ENCODE results near the gene CCL25. TPM values are rescaled to one million over a fixed set of nuclear protein-coding genes. Genes with fewer than 3 reads are reported as not detected.

The CCL25 gene
- total and polyA plus RNA-seq, 9 of the 15 experiments (the other 6 are each of a cell fraction or from before 2014, with no cell fraction given): 0.15 TPM; not detected in 8

DNA sequence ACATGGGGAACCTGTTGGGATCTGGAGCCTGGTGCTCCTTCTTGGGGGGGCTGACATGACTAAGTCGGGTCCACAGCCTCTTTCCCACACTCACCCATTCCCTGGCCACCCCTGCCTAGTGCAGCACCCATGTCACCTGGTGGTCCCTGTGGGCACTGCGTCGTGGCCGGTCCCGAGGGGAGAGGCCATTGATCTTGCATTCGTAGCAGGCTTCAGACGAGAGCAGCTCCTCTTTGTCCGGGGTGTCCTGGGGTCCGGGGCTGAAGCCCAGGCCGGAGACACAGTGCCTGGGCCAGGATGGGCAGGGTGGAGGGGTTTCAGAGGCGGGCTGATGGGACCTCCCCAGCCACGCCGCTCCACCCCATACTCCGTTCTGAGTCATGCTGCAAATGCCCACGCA is 19.4 kb downstream of the CCL25 start:
- Histone ChIP-seq H3K9me3 (replicated peaks; ENCODE audit: control insufficient read depth, insufficient read depth, low read depth, low read length) (peaks cover 21% of the 10 kb centered on the region), H3K9ac (ENCODE audit: insufficient read depth in 1 of 2, low read depth in 2 of 2, low read length in 2 of 2) (no peak overlapping the region), H3K9me1 (ENCODE audit: control insufficient read depth, insufficient read depth, low read length) (no peaks in the 10 kb centered on the region), H3K4me3 (no peak overlapping the region), H4K20me1 (replicated peaks; ENCODE audit: control insufficient read depth, insufficient read depth, low read length) (no peaks in the 10 kb centered on the region), H3K79me2 (ENCODE audit: control insufficient read depth, insufficient read depth, low read length) (no peaks in the 10 kb centered on the region), H3K36me3 (ENCODE audit: control insufficient read depth, insufficient read depth, low read length) (no peaks in the 10 kb centered on the region), H3K27ac (ENCODE audit: extremely low read depth, low read depth, low read length) (no peak overlapping the region), H3K4me1 (replicated peaks in 1 of 2; ENCODE audit: control insufficient read depth in 2 of 2, insufficient read depth in 2 of 2, low read length in 2 of 2) (peaks cover 0 to 12% of the 10 kb centered on the region in 2 experiments; a peak in 1 of 5 replicates), H2AFZ (ENCODE audit: low read depth, low read length) (no peak overlapping the region), H3K4me2 (ENCODE audit: insufficient read depth, low read length) (no peak overlapping the region; the same call in 1 of the 2 replicates), H3K27me3 (ENCODE audit: control insufficient read depth in 2 of 2, insufficient read depth in 2 of 2, low read length in 2 of 2) (no peaks in the 10 kb centered on the region)
- FAIRE-seq (no peak), DNase-seq (ENCODE audit: extremely low read depth in 1 of 4, low spot score in 3 of 4) (no peak), ATAC-seq (no peak)
- no TSS peak for BruUV-seq (replicated peaks)
- intact Hi-C loops (cut with micrococcal nuclease): no loop called here
- 11% methylated on average over 13 of the region's 15 CpGs for WGBS (ENCODE audit: insufficient coverage, low coverage, missing lambda C conversion rate)
- in situ Hi-C loops (cut with MboI): no loop called here
- ChIA-PET CTCF (ENCODE audit: low intra/inter-chr PET ratio) (no interaction called here), POLR2A (no interaction called here)
- TF ChIP-seq EGR1 (conservative IDR thresholded peaks at IDR 0.05) (no peak), YBX1 (IDR thresholded peaks at IDR 0.05) (no peak), CSDE1 (IDR thresholded peaks at IDR 0.05) (no peak), PURB (CRISPR knock-in tag; IDR thresholded peaks at IDR 0.05; ENCODE audit: low read depth) (no peak), RB1 (IDR thresholded peaks at IDR 0.05; ENCODE audit: low read depth) (no peak), HEY1 (CRISPR knock-in tag; IDR thresholded peaks at IDR 0.05; ENCODE audit: borderline replicate concordance) (no peak), C11orf30 (IDR thresholded peaks at IDR 0.05; ENCODE audit: low read depth) (no peak), NR2C1 (IDR thresholded peaks at IDR 0.05) (no peak), NR2C1 (tag; IDR thresholded peaks at IDR 0.05) (no peak), ESRRA (IDR thresholded peaks at IDR 0.05; ENCODE audit: borderline replicate concordance, low read depth) (no peak), CC2D1A (IDR thresholded peaks at IDR 0.05) (no peak), RUNX1 (IDR thresholded peaks at IDR 0.05; ENCODE audit: low read depth) (no peak), MAFG (tag; conservative IDR thresholded peaks at IDR 0.05) (no peak)
- TF ChIP-seq, protein P1, sequence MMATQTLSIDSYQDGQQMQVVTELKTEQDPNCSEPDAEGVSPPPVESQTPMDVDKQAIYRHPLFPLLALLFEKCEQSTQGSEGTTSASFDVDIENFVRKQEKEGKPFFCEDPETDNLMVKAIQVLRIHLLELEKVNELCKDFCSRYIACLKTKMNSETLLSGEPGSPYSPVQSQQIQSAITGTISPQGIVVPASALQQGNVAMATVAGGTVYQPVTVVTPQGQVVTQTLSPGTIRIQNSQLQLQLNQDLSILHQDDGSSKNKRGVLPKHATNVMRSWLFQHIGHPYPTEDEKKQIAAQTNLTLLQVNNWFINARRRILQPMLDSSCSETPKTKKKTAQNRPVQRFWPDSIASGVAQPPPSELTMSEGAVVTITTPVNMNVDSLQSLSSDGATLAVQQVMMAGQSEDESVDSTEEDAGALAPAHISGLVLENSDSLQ (IDR thresholded peaks at IDR 0.05): no peak
- TF ChIP-seq, protein P2, sequence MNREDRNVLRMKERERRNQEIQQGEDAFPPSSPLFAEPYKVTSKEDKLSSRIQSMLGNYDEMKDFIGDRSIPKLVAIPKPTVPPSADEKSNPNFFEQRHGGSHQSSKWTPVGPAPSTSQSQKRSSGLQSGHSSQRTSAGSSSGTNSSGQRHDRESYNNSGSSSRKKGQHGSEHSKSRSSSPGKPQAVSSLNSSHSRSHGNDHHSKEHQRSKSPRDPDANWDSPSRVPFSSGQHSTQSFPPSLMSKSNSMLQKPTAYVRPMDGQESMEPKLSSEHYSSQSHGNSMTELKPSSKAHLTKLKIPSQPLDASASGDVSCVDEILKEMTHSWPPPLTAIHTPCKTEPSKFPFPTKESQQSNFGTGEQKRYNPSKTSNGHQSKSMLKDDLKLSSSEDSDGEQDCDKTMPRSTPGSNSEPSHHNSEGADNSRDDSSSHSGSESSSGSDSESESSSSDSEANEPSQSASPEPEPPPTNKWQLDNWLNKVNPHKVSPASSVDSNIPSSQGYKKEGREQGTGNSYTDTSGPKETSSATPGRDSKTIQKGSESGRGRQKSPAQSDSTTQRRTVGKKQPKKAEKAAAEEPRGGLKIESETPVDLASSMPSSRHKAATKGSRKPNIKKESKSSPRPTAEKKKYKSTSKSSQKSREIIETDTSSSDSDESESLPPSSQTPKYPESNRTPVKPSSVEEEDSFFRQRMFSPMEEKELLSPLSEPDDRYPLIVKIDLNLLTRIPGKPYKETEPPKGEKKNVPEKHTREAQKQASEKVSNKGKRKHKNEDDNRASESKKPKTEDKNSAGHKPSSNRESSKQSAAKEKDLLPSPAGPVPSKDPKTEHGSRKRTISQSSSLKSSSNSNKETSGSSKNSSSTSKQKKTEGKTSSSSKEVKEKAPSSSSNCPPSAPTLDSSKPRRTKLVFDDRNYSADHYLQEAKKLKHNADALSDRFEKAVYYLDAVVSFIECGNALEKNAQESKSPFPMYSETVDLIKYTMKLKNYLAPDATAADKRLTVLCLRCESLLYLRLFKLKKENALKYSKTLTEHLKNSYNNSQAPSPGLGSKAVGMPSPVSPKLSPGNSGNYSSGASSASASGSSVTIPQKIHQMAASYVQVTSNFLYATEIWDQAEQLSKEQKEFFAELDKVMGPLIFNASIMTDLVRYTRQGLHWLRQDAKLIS (CRISPR knock-in tag; IDR thresholded peaks at IDR 0.05): no peak
- TF ChIP-seq, protein P3, sequence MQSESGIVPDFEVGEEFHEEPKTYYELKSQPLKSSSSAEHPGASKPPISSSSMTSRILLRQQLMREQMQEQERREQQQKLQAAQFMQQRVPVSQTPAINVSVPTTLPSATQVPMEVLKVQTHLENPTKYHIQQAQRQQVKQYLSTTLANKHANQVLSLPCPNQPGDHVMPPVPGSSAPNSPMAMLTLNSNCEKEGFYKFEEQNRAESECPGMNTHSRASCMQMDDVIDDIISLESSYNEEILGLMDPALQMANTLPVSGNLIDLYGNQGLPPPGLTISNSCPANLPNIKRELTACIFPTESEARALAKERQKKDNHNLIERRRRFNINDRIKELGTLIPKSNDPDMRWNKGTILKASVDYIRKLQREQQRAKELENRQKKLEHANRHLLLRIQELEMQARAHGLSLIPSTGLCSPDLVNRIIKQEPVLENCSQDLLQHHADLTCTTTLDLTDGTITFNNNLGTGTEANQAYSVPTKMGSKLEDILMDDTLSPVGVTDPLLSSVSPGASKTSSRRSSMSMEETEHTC (IDR thresholded peaks at IDR 0.05): no peak
- TF ChIP-seq, protein P4, sequence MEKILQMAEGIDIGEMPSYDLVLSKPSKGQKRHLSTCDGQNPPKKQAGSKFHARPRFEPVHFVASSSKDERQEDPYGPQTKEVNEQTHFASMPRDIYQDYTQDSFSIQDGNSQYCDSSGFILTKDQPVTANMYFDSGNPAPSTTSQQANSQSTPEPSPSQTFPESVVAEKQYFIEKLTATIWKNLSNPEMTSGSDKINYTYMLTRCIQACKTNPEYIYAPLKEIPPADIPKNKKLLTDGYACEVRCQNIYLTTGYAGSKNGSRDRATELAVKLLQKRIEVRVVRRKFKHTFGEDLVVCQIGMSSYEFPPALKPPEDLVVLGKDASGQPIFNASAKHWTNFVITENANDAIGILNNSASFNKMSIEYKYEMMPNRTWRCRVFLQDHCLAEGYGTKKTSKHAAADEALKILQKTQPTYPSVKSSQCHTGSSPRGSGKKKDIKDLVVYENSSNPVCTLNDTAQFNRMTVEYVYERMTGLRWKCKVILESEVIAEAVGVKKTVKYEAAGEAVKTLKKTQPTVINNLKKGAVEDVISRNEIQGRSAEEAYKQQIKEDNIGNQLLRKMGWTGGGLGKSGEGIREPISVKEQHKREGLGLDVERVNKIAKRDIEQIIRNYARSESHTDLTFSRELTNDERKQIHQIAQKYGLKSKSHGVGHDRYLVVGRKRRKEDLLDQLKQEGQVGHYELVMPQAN (IDR thresholded peaks at IDR 0.05; ENCODE audit: borderline replicate concordance): no peak
